A673 (cell line): ENCODE measurements around the gene HMGXB4. TPM values are rescaled to one million over a fixed set of nuclear protein-coding genes. Genes with fewer than 3 reads are reported as not detected.

Experiments
- BruUV-seq: library from RNA; stranded (reverse); fragments of 400-500 nt; replicated peaks from 2 replicates; lab custom pipeline; 2021; lab: Mats Ljungman, UMichigan
- CTCF ChIA-PET: fragments of 300-600 bp; sonication (Branson Sonifier 250); formaldehyde crosslinking; loops from one replicate; lab custom pipeline; 2022; ENCODE audit warnings: antibody characterized with exemption; lab: Charles Lee
- POLR2A ChIA-PET: fragments of 300-600 bp; sonication (Branson Sonifier 250); formaldehyde crosslinking; loops from one replicate; lab custom pipeline; 2022; ENCODE audit warnings: antibody characterized with exemption; ENCODE audit not compliant: low non-redundant PET; lab: Charles Lee
- DNase-seq: peaks from one replicate; pipeline ENCODE4 v3.0.0-alpha.2; 2015; ENCODE audit warnings: low spot score
- H3K27ac ChIP-seq: fragments of 200-600 bp; sonication (generic); 2 replicates; pipeline ENCODE4 v1.5.1; 2016; ENCODE audit warnings: mixed run types, low read depth, mild to moderate bottlenecking, mixed read lengths, antibody characterized with exemption, low read length; ENCODE audit not compliant: poor library complexity, severe bottlenecking
- H3K27me3 ChIP-seq: fragments of 200-600 bp; sonication (generic); replicated peaks from 2 replicates; pipeline ENCODE4 v1.6.1; 2017; ENCODE audit warnings: mixed run types, low read depth, mild to moderate bottlenecking, mixed read lengths, antibody characterized with exemption, low read length; ENCODE audit not compliant: insufficient read depth, poor library complexity
- H3K36me3 ChIP-seq: fragments of 200-600 bp; sonication (generic); 2 replicates; pipeline ENCODE4 v1.6.1; 2016; ENCODE audit warnings: mixed run types, mild to moderate bottlenecking, mixed read lengths, antibody characterized with exemption, low read length; ENCODE audit not compliant: insufficient read depth, poor library complexity, severe bottlenecking
- H3K4me1 ChIP-seq: fragments of 200-600 bp; sonication (generic); 2 replicates; pipeline ENCODE4 v1.6.1; 2017; ENCODE audit warnings: mixed run types, mild to moderate bottlenecking, mixed read lengths, antibody characterized with exemption, low read length; ENCODE audit not compliant: insufficient read depth, poor library complexity, severe bottlenecking
- H3K4me3 ChIP-seq: fragments of 200-600 bp; sonication (generic); 2 replicates; pipeline ENCODE4 v1.5.1; 2016; ENCODE audit warnings: low read depth, mixed run types, mild to moderate bottlenecking, mixed read lengths, low read length; ENCODE audit not compliant: poor library complexity, severe bottlenecking
- H3K9me3 ChIP-seq: fragments of 200-600 bp; sonication (generic); 2 replicates; pipeline ENCODE4 v1.6.1; 2016; ENCODE audit warnings: mixed run types, low read depth, mild to moderate bottlenecking, mixed read lengths, antibody characterized with exemption, low read length; ENCODE audit not compliant: poor library complexity, severe bottlenecking
- EZH2 ChIP-seq: fragments of 200-600 bp; sonication (generic); IDR thresholded peaks from 2 replicates; pipeline ENCODE4 v1.6.1; 2017; ENCODE audit warnings: borderline replicate concordance, low read depth, mild to moderate bottlenecking, mixed read lengths, antibody characterized with exemption, low read length; ENCODE audit not compliant: poor library complexity, severe bottlenecking
- intact Hi-C: fragments of 100-400 bp; cut with micrococcal nuclease; formaldehyde crosslinking; loops from one replicate; pipeline ENCODE4 v1.10.0; 2022; ENCODE audit not compliant: unreplicated experiment
- total RNA-seq: library from RNA; stranded (reverse); gene quantifications from 2 replicates; pipeline ENCODE4 v1.2.3, GENCODE V29; 2021
- TF ChIP-seq, protein P1 (sequence below): fragments of 300-800, 200-600 bp; sonication (generic); conservative IDR thresholded peaks from 2 replicates; pipeline ENCODE4 v1.5.1; 2017; ENCODE audit warnings: low read depth, mild to moderate bottlenecking, antibody characterized with exemption, low read length, moderate library complexity, mixed read lengths

The HMGXB4 gene
- total RNA-seq, 1 experiment from 2014 or later: 52.7 TPM

DNA sequence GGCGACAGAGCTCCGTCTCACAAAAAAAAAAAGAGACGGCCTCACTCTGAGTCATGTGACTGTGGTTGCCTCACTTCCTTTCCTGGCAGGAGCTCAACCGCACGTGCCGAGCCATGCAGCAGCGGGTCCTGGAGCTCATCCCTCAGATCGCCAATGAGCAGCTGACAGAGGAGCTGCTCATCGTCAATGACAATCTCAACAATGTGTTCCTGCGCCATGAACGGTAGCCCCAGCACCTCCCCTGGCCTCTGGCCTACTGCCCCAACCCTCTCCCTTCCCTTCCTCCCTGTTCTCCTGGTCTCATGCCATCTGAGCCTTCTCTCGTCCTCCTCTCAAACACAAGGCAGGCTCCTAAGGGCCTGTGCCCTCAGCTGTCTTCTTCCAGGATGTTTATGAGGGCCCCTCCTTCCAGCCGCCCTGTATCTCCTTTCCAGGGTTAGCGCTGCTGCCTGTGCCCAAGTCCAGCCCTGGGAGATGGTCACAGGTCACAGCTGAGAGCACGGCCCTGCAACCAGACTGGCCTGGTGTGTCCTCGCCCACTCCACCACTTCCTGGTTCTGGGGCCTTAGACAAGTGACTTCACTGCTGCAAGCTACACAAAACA, 73.1 kb downstream of the HMGXB4 start:
- peak overlapping the region; percentile 53 for H3K27ac ChIP-seq

DNA sequence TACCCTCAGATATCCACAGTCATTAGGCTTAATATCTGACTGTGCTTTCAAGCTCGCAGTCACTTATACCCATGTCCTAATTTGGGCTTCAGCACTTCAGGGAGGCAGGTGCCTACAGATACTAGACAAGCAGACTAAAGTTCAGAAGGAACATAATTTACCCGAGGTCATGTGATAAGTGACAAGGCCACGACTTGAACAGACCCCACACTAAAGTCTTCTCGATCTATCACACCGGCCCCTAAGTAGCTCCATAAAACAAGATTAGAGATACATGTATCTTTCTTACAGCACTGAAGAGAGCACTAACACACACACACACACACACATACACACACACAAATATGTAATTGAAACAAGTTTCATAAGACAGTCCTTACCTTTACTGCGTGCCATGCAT, 75.0 kb downstream of the HMGXB4 start:
- POLR2A ChIA-PET: no interaction called here
- CTCF ChIA-PET: no interaction called here
- no TSS peak for BruUV-seq

More for the DNA sequence above, 73.1 kb downstream of the HMGXB4 start:
- H3K9me3 ChIP-seq: no peaks in the 10 kb centered on the region
- peak; percentile 73 for DNase-seq
- POLR2A ChIA-PET: interaction anchor here (0.5 kb wide), 1 partner anchor 105 kb away, joined by 12 read pairs; no protein-coding TSS in a partner anchor
- no peaks in the 10 kb centered on the region for H3K27me3 ChIP-seq
- H3K36me3 ChIP-seq: peaks cover 5% of the 10 kb centered on the region
- H3K4me3 ChIP-seq: no peak overlapping the region
- BruUV-seq: no TSS peak
- CTCF ChIA-PET: no interaction called here
- TF ChIP-seq, protein P1, sequence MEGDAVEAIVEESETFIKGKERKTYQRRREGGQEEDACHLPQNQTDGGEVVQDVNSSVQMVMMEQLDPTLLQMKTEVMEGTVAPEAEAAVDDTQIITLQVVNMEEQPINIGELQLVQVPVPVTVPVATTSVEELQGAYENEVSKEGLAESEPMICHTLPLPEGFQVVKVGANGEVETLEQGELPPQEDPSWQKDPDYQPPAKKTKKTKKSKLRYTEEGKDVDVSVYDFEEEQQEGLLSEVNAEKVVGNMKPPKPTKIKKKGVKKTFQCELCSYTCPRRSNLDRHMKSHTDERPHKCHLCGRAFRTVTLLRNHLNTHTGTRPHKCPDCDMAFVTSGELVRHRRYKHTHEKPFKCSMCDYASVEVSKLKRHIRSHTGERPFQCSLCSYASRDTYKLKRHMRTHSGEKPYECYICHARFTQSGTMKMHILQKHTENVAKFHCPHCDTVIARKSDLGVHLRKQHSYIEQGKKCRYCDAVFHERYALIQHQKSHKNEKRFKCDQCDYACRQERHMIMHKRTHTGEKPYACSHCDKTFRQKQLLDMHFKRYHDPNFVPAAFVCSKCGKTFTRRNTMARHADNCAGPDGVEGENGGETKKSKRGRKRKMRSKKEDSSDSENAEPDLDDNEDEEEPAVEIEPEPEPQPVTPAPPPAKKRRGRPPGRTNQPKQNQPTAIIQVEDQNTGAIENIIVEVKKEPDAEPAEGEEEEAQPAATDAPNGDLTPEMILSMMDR: no peak
- no peak for TF ChIP-seq EZH2
- intact Hi-C loops: no loop called here
- peaks cover 6% of the 10 kb centered on the region for H3K4me1 ChIP-seq

DNA sequence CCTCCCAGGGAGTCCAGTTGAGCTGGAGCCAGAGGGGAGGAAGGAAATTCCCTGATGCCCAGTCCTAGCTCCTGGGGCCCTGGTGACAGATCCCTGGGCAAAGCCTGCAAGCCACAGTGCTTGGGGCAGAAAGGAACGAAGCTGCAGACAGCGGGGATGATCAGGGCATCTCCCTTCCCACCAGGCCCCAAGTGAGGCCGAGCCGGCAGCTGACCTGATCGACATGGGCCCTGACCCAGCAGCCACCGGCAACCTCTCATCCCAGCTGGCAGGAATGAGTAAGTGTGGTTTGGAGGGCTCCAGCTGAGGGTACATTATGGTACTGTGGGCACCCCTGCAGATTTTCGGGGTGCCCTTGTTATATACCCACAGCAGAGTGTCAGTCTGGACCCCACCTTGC, 75.9 kb downstream of the HMGXB4 start:
- no peaks in the 10 kb centered on the region for H3K27me3 ChIP-seq
- ChIA-PET POLR2A (no interaction called here), CTCF (no interaction called here)
- peaks cover 6% of the 10 kb centered on the region for H3K4me1 ChIP-seq
- H3K27ac ChIP-seq: no peak overlapping the region
- BruUV-seq: no TSS peak
- no peaks in the 10 kb centered on the region for H3K9me3 ChIP-seq
- H3K4me3 ChIP-seq: no peak overlapping the region
- TF ChIP-seq EZH2: no peak
- TF ChIP-seq, protein P1: no peak
- intact Hi-C loops: no loop called here
- H3K36me3 ChIP-seq: peaks cover 5% of the 10 kb centered on the region
- no peak for DNase-seq

More for the DNA sequence above, 75.0 kb downstream of the HMGXB4 start:
- intact Hi-C loops: no loop called here
- Histone ChIP-seq H3K4me3 (no peak overlapping the region), H3K9me3 (no peaks in the 10 kb centered on the region), H3K36me3 (peaks cover 5% of the 10 kb centered on the region), H3K4me1 (peaks cover 6% of the 10 kb centered on the region), H3K27me3 (no peaks in the 10 kb centered on the region), H3K27ac (no peak overlapping the region)
- no peak for DNase-seq
- TF ChIP-seq EZH2: no peak
- TF ChIP-seq, protein P1: no peak
